Upper lobe of right lung (tissue), 1 donor: Measurements from ENCODE around the gene TNK2. TPM values are rescaled to one million over a fixed set of nuclear protein-coding genes. Genes with fewer than 3 reads are reported as not detected.

ENCODE experiments used
- ATAC-seq: fragments of 200-7000 bp; cut with Tn5 transposase; one replicate; pipeline ENCODE4 v1.9.1; 2020; ENCODE audit warnings: mild to moderate bottlenecking, moderate library complexity
- DNase-seq: peaks from one replicate; pipeline ENCODE4 v3.0.0-alpha.2; 2020
- H3K27ac ChIP-seq: fragments of 200-600 bp; one replicate; pipeline ENCODE4 v1.8.0; 2022
- H3K27me3 ChIP-seq: fragments of 200-600 bp; one replicate; pipeline ENCODE4 v1.8.0; 2022; ENCODE audit warnings: mild to moderate bottlenecking
- H3K36me3 ChIP-seq: fragments of 200-600 bp; one replicate; pipeline ENCODE4 v1.8.0; 2022
- H3K4me1 ChIP-seq: fragments of 200-600 bp; one replicate; pipeline ENCODE4 v1.8.0; 2022
- H3K4me3 ChIP-seq: fragments of 200-600 bp; one replicate; pipeline ENCODE4 v1.8.0; 2022; ENCODE audit warnings: mild to moderate bottlenecking
- H3K9me3 ChIP-seq: fragments of 200-600 bp; one replicate; pipeline ENCODE4 v1.8.0; 2022
- CTCF ChIP-seq: fragments of 200-600 bp; IDR thresholded peaks from one replicate; pipeline ENCODE4 v1.8.0; 2022; ENCODE audit warnings: antibody characterized with exemption
- intact Hi-C: fragments of 100-400 bp; cut with DNase I; formaldehyde crosslinking; loops from one replicate; pipeline ENCODE4 v1.11.0; 2022
- total RNA-seq: library from RNA; stranded (reverse); fragmentation: NEBNext Ultra II Directional; extraction: Animal tissue kit (Norgen Biotek cat#: 25700); gene quantifications from one replicate; pipeline ENCODE4 v1.2.1, GENCODE V29; 2021
- donor health status: DM: no; HTN: yes; CAD: no; lungs with severe emphysema.

The TNK2 gene
- total RNA-seq, 1 donor from 2014 or later = 58.8 TPM

DNA sequence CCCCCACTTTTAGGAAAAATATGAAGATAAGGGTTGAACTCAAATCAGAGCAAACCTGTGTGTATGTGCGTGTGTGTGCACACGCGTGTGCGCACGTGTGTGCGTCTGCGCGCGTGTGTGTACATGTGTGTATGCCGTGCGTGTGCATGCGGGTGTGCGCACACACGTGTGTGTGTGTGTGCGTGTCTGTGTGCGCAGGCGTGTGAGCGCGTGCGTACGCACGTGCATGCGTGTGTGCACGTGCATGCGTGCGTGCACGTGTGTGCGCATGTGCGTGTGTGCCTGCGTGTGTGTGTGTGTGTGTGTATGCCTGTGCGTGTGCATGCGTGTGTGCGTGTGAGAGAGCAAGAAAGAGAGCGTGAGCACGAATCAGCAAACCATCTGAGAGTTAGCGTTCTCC, 20.7 kb downstream of the TNK2 start:
- no peaks in the 10 kb centered on the region for H3K9me3 ChIP-seq
- ATAC-seq (no peak), DNase-seq (no peak)
- no peak overlapping the region for H3K27ac ChIP-seq
- no peak for TF ChIP-seq CTCF
- H3K4me1 ChIP-seq = peaks cover 17% of the 10 kb centered on the region
- intact Hi-C loops = no loop called here
- H3K27me3 ChIP-seq = no peaks in the 10 kb centered on the region
- H3K4me3 ChIP-seq = no peak overlapping the region
- H3K36me3 ChIP-seq = peaks cover 18% of the 10 kb centered on the region

GRCh38 chr3:195886181-195887141, 21.9 kb downstream of the TNK2 start:
- ATAC-seq = peak; percentile 22
- intact Hi-C loops = no loop called here
- no peak for TF ChIP-seq CTCF

DNA sequence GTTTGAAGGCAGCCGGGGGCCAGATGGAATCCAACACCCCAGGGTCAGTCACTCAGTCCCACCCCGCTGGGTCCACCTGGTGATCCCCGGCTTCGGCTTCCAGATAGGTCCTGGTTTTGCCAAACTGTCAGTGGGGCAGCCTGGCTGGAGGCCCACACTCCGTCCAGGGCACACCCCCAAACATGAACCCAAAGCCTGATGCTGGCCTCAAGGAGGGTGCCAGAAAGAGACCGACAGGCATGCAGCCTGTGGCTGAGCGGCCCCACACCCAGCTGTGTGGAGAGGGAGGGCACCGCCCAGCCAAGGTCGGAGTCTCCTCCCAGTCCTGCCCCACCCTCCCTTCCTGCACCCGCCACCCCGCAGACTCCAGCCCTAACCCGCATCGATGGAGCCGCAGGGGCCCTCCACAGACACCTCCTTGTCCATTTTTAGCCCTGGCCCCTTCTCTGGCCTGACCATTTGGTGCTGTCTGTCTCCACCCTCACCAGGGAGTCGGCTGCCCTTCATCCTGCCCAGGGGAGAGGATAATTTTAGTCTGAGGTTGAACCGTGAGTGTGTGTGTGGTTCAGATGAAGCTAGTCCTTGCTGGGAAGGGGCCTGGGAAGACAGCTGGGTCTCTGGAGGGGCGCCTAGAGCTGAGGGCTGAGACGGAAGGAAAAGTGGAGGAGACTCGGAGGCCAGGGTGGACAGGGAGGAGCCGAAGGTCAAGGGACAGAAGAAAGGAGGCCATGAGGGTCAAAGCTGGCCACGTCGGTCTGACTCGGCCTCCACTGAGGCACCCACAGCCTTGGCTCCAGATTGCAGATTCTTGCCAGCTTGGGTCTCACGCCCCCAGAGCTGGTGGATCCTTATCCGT, 23.1 kb downstream of the TNK2 start:
- peak; percentile 33 for ATAC-seq
- intact Hi-C loops = no loop called here
- H3K36me3 ChIP-seq = peaks cover 29% of the 10 kb centered on the region
- no peak for DNase-seq
- H3K4me3 ChIP-seq = no peak overlapping the region
- peak overlapping the region; percentile 24 for H3K27ac ChIP-seq
- no peak for TF ChIP-seq CTCF
- no peaks in the 10 kb centered on the region for H3K27me3 ChIP-seq
- peaks cover 6% of the 10 kb centered on the region for H3K4me1 ChIP-seq
- H3K9me3 ChIP-seq = no peaks in the 10 kb centered on the region

More at GRCh38 chr3:195886181-195887141, 21.9 kb downstream of the TNK2 start:
- H3K4me3 ChIP-seq = no peak overlapping the region
- peaks cover 29% of the 10 kb centered on the region for H3K36me3 ChIP-seq
- no peaks in the 10 kb centered on the region for H3K27me3 ChIP-seq
- no peaks in the 10 kb centered on the region for H3K9me3 ChIP-seq
- H3K27ac ChIP-seq = no peak overlapping the region
- H3K4me1 ChIP-seq = peaks cover 6% of the 10 kb centered on the region
- DNase-seq = no peak

DNA sequence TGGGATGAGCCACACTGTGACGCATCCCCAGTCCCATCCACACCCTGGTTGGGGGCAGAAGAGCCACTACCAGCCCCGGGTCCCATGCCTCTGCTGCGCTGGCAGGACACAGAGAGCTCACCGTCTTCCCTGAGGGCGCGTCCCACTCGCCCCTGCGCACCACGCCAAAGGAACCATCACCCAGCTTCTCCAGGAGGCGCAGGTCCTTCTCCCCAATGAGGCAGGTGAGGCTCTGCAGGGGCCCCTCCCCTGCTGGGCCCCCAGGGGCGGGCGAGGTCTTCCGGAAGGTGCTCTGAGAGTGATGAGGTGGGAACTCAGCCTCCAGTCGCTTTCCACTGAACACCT, 23.7 kb downstream of the TNK2 start:
- H3K4me1 ChIP-seq = peaks cover 6% of the 10 kb centered on the region
- H3K9me3 ChIP-seq = no peaks in the 10 kb centered on the region
- TF ChIP-seq CTCF = no peak
- no peak overlapping the region for H3K27ac ChIP-seq
- H3K4me3 ChIP-seq = no peak overlapping the region
- no peak for ATAC-seq
- intact Hi-C loops = no loop called here
- H3K27me3 ChIP-seq = no peaks in the 10 kb centered on the region
- H3K36me3 ChIP-seq = peaks cover 29% of the 10 kb centered on the region
- no peak for DNase-seq

DNA sequence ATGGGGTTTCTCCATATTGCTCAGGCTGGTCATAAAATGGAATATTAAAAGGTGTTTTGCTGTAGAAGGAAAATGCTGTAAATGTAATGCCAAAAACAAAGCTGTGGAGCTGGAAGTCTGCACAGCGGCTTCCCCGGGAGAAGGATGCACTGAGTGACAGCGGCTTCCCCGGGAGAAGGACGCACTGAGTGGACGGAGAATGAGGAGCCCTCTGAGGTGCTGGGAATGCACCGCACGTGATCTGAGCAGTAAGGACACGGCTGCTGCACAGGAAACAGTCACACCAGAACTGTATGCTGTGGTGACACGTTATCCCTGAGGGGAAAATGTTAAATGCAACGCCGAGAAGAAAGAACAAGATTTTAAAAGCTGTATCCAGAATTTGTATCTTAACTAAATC, 24.6 kb downstream of the TNK2 start:
- TF ChIP-seq CTCF = no peak
- Histone ChIP-seq H3K27ac (no peak overlapping the region), H3K27me3 (no peaks in the 10 kb centered on the region), H3K9me3 (no peaks in the 10 kb centered on the region), H3K36me3 (peaks cover 37% of the 10 kb centered on the region), H3K4me1 (peaks cover 6% of the 10 kb centered on the region), H3K4me3 (no peak overlapping the region)
- intact Hi-C loops = no loop called here
- ATAC-seq (no peak), DNase-seq (no peak)
